IMR-90 (cell line): ENCODE results near the gene CRIM1.

Experiments used
- BHLHE40 ChIP-seq: fragments of 150-350 bp; IDR thresholded peaks from 2 replicates; pipeline ENCODE4 v1.6.1; 2016; ENCODE audit warnings: mild to moderate bottlenecking, low read depth, low read length
- CEBPB ChIP-seq: IDR thresholded peaks from 2 replicates; pipeline ENCODE4 v1.6.1; 2012; ENCODE audit warnings: low read depth, low read length, improper control_type of control experiment
- FOS ChIP-seq: fragments of 150-350 bp; IDR thresholded peaks from 2 replicates; pipeline ENCODE4 v1.6.1; 2016; ENCODE audit warnings: low read depth, low read length
- MAZ ChIP-seq: IDR thresholded peaks from 2 replicates; pipeline ENCODE4 v1.6.1; 2012; ENCODE audit warnings: low read depth, mild to moderate bottlenecking, low read length, improper control_type of control experiment, moderate library complexity, borderline replicate concordance
- POLR2A ChIP-seq: IDR thresholded peaks from 2 replicates; pipeline ENCODE4 v1.6.1; 2012; ENCODE audit warnings: mild to moderate bottlenecking, low read depth, low read length
- RAD21 ChIP-seq: IDR thresholded peaks from 2 replicates; pipeline ENCODE4 v1.6.1; 2012; ENCODE audit warnings: low read length, improper control_type of control experiment
- RFX5 ChIP-seq: IDR thresholded peaks from 2 replicates; pipeline ENCODE4 v1.8.0; 2012; ENCODE audit warnings: low read depth, mild to moderate bottlenecking, low read length, moderate library complexity
- SMC3 ChIP-seq: fragments of 150-350 bp; IDR thresholded peaks from 2 replicates; pipeline ENCODE4 v1.6.1; 2016; ENCODE audit warnings: low read depth, mild to moderate bottlenecking, antibody characterized with exemption, low read length, moderate library complexity
- TF ChIP-seq, protein P1 (sequence below): conservative IDR thresholded peaks from 2 replicates; pipeline ENCODE4 v1.5.1; 2012; ENCODE audit warnings: mild to moderate bottlenecking, low read depth, low read length, improper control_type of control experiment
- TF ChIP-seq, protein P2 (sequence below): fragments of 150-350 bp; IDR thresholded peaks from 2 replicates; pipeline ENCODE4 v1.6.1; 2017; ENCODE audit warnings: mild to moderate bottlenecking, antibody characterized with exemption, low read length, low read depth

DNA sequence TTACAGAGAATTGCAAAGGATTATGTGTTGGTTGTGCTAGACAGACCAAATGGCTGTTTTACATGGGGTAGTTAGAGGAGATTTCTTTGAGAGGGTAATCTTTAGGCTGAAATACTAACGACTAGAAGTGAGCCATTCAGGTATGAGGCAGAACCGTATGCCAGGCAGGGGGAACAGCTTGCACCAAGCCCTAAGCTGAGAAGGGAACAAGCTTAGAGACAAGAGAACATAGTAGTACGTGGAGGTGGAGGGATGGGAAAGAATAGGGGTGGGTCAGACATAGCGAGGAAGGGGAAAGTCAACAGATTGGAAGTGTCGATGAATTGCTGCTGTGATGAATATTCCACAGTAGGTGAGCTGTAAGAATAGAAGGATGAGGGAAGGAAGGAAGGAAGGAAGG is 20.0 kb upstream of the CRIM1 start:
- TF ChIP-seq, protein P1, sequence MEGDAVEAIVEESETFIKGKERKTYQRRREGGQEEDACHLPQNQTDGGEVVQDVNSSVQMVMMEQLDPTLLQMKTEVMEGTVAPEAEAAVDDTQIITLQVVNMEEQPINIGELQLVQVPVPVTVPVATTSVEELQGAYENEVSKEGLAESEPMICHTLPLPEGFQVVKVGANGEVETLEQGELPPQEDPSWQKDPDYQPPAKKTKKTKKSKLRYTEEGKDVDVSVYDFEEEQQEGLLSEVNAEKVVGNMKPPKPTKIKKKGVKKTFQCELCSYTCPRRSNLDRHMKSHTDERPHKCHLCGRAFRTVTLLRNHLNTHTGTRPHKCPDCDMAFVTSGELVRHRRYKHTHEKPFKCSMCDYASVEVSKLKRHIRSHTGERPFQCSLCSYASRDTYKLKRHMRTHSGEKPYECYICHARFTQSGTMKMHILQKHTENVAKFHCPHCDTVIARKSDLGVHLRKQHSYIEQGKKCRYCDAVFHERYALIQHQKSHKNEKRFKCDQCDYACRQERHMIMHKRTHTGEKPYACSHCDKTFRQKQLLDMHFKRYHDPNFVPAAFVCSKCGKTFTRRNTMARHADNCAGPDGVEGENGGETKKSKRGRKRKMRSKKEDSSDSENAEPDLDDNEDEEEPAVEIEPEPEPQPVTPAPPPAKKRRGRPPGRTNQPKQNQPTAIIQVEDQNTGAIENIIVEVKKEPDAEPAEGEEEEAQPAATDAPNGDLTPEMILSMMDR, result no peak
- TF ChIP-seq RFX5 (no peak), POLR2A (no peak), MAZ (no peak), FOS (no peak), SMC3 (no peak), BHLHE40 (no peak), CEBPB (no peak), RAD21 (no peak)
- TF ChIP-seq, protein P2, sequence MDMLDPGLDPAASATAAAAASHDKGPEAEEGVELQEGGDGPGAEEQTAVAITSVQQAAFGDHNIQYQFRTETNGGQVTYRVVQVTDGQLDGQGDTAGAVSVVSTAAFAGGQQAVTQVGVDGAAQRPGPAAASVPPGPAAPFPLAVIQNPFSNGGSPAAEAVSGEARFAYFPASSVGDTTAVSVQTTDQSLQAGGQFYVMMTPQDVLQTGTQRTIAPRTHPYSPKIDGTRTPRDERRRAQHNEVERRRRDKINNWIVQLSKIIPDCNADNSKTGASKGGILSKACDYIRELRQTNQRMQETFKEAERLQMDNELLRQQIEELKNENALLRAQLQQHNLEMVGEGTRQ, result no peak
